Smooth muscle cell of the pulmonary artery (primary cell): ENCODE results near the gene CAMKMT. TPM values are rescaled to one million over a fixed set of nuclear protein-coding genes. Genes with fewer than 3 reads are reported as not detected.

Source experiments
- total RNA-seq: library from RNA; depleted of rRNA; stranded (reverse); fragments of >200 nt; gene quantifications from 2 replicates; pipeline ENCODE4 v1.2.3, GENCODE V29; 2014

CAMKMT gene
- 5.5 and 7.4 TPM in 2 replicates for total RNA-seq

DNA sequence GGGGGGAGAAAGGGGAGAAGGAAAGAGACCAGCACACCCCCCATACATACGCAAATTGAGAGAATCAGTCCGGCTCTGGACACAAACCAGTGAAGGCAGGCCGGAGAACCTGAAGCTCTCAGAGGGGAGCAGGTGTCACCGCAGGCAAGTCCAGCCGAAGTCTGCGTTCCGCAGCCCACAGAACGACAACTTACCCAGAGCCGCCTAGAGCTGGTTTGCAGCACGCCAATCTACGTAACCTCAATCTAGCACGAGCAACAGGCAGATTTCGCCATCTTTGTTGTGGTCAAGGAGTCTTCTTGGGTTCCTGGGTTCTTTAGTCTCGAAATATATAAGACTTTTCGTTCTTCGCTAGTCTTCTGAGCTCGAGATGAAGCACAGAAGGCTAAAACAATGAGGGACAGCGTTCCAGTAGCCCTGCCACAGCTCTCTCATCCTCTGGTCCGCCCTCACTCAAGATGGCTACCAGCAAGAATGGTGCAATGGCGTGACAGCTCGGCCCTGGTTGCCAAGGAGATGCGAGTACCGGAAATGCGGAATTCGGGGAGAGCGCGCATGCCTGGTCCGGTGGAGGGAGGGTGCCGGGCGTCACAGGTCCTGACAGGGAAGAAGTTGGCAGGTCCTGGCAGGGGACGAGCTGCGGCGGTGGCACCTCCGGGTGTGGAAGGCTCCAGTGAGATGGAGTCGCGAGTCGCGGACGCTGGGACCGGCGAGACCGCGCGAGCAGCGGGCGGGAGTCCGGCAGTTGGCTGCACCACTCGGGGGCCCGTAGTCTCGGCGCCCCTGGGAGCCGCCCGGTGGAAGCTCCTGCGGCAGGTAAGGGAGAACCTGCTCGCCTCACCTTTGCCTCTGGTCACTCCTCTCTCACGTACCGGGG, at the start of gene CAMKMT, which contains the start of gene PREPL:
TSS of gene CAMKMT (plus strand) at position 618 of the 877 bp plus-strand sequence.
TSS of gene PREPL (minus strand) at position 165 of the 877 bp plus-strand sequence. CDS start 15,152 bp downstream, outside the sequence.

Other genes with a start within 250 kb of the CAMKMT start
- 15.1 and 28.2 TPM in 2 replicates for gene PPM1B, start 193.1 kb upstream of the CAMKMT start, total RNA-seq
- gene SLC3A1, start 86.5 kb upstream of the CAMKMT start, total RNA-seq = not detected in 2 replicates
- 65.1 and 98.2 TPM in 2 replicates for gene PREPL, start 453 bp upstream of the CAMKMT start, total RNA-seq